OCI-LY7 (cell line): ENCODE measurements around the gene CACNA2D4. TPM values are rescaled to one million over a fixed set of nuclear protein-coding genes. Genes with fewer than 3 reads are reported as not detected.
A peak's percentile ranks its signal among the peaks of the same experiment; 100 is the strongest.

ENCODE experiments used
- BruUV-seq: library from RNA; stranded (reverse); fragments of 400-500 nt; replicated peaks from 2 replicates; lab custom pipeline; 2021; lab: Mats Ljungman, UMichigan
- CTCF ChIA-PET: fragments of 300-600 bp; sonication (Branson Sonifier 250); formaldehyde crosslinking; loops from one replicate; lab custom pipeline; 2022; ENCODE audit warnings: antibody characterized with exemption; ENCODE audit not compliant: unreplicated experiment; lab: Charles Lee
- POLR2A ChIA-PET: fragments of 300-600 bp; sonication (Branson Sonifier 250); formaldehyde crosslinking; loops from one replicate; lab custom pipeline; 2022; ENCODE audit warnings: antibody characterized with exemption; lab: Charles Lee
- DNase-seq: peaks from one replicate; pipeline ENCODE4 v3.0.0-alpha.2; 2015; ENCODE audit warnings: low spot score
- H2AFZ ChIP-seq: fragments of 200-600 bp; sonication (generic), shearing (Covaris generic); 2 replicates; pipeline ENCODE4 v1.6.1; 2014; ENCODE audit warnings: mild to moderate bottlenecking, antibody characterized with exemption, low read length, moderate library complexity
- H3K27ac ChIP-seq: fragments of 200-600 bp; sonication (generic); 2 replicates; pipeline ENCODE4 v1.5.1; 2014; ENCODE audit warnings: mixed run types, low read depth, mild to moderate bottlenecking, moderate library complexity, low read length, inconsistent platforms; ENCODE audit not compliant: poor library complexity, severe bottlenecking
- H3K36me3 ChIP-seq: fragments of 200-600 bp; sonication (generic); 2 replicates; pipeline ENCODE4 v1.6.1; 2014; ENCODE audit warnings: mild to moderate bottlenecking, antibody characterized with exemption, low read length, moderate library complexity, mixed read lengths; ENCODE audit not compliant: insufficient read depth
- H3K4me1 ChIP-seq: fragments of 200-600 bp; sonication (generic); 2 replicates; pipeline ENCODE4 v1.5.1; 2014; ENCODE audit warnings: mild to moderate bottlenecking, low read length; ENCODE audit not compliant: insufficient read depth, poor library complexity, severe bottlenecking
- H3K4me2 ChIP-seq: fragments of 200-600 bp; sonication (generic); 2 replicates; pipeline ENCODE4 v1.6.1; 2014; ENCODE audit warnings: mild to moderate bottlenecking, low read length
- H3K4me3 ChIP-seq: fragments of 200-600 bp; sonication (generic); 2 replicates; pipeline ENCODE4 v1.5.1; 2014; ENCODE audit warnings: mild to moderate bottlenecking, low read depth, low read length; ENCODE audit not compliant: poor library complexity, severe bottlenecking
- H3K79me2 ChIP-seq: fragments of 200-600 bp; sonication (generic); 2 replicates; pipeline ENCODE4 v1.6.1; 2016; ENCODE audit warnings: low read depth, mild to moderate bottlenecking, low read length, moderate library complexity, mixed read lengths; ENCODE audit not compliant: insufficient read depth
- H3K9me2 ChIP-seq: fragments of 200-600 bp; sonication (generic); 2 replicates; pipeline ENCODE4 v1.6.1; 2016; ENCODE audit warnings: mild to moderate bottlenecking, low read length, mixed read lengths; ENCODE audit not compliant: insufficient read depth
- H3K9me3 ChIP-seq: fragments of 200-600 bp; sonication (generic); 2 replicates; pipeline ENCODE4 v1.6.1; 2014; ENCODE audit warnings: mild to moderate bottlenecking, mixed run types, low read length, mixed read lengths
- H4K20me1 ChIP-seq: fragments of 200-600 bp; sonication (generic); 2 replicates; pipeline ENCODE4 v1.6.1; 2014; ENCODE audit warnings: mild to moderate bottlenecking, antibody characterized with exemption, low read length, moderate library complexity, mixed read lengths; ENCODE audit not compliant: insufficient read depth
- CTCF ChIP-seq: fragments of 200-600 bp; sonication (generic); conservative IDR thresholded peaks from 2 replicates; pipeline ENCODE4 v1.5.1; 2014; ENCODE audit warnings: mild to moderate bottlenecking, antibody characterized with exemption, low read length, moderate library complexity, mixed read lengths
- EZH2phosphoT487 ChIP-seq: fragments of 200-600 bp; sonication (generic); IDR thresholded peaks from 2 replicates; pipeline ENCODE4 v1.6.1; 2018; ENCODE audit warnings: low read depth, borderline replicate concordance, mild to moderate bottlenecking, mixed run types, antibody characterized with exemption, low read length, moderate library complexity, mixed read lengths
- intact Hi-C: fragments of 100-400 bp; cut with micrococcal nuclease; formaldehyde crosslinking; loops from one replicate; pipeline ENCODE4 v1.10.0; 2022; ENCODE audit not compliant: unreplicated experiment
- total RNA-seq, 2 experiments: library from RNA; depleted of rRNA in 1 of 2; stranded (reverse); fragments of >200 nt in 1 of 2; shearing (Covaris generic) in 1 of 2; gene quantifications; 2 replicates each; pipeline ENCODE4 v1.2.3, GENCODE V29; 2014 to 2022

Gene CACNA2D4
- total RNA-seq, 2 experiments from 2014 or later, result 0.13 TPM; not detected in 1

- H3K4me2 ChIP-seq, result no peak overlapping the region
- BruUV-seq, result no TSS peak
These were observed 16.8 kb upstream of the CACNA2D4 start for GRCh38 chr12:1935242-1935641.

GRCh38 chr12:1934831-1935230, 16.4 kb upstream of the CACNA2D4 start:
- no peak for DNase-seq
- H3K36me3 ChIP-seq, result peaks cover 3% of the 10 kb centered on the region; the same call in 1 of the 2 replicates
- H3K27ac ChIP-seq, result no peak overlapping the region
- H2AFZ ChIP-seq, result no peak overlapping the region
- H4K20me1 ChIP-seq, result no peaks in the 10 kb centered on the region; the same call in 1 of the 2 replicates
- H3K4me3 ChIP-seq, result no peak overlapping the region
- BruUV-seq, result no TSS peak
- no peaks in the 10 kb centered on the region for H3K79me2 ChIP-seq
- TF ChIP-seq CTCF (no peak), EZH2phosphoT487 (no peak)
- intact Hi-C loops, result no loop called here
- no peak overlapping the region for H3K4me2 ChIP-seq
- peaks cover 19% of the 10 kb centered on the region for H3K4me1 ChIP-seq
- ChIA-PET POLR2A (no interaction called here), CTCF (no interaction called here)
- H3K9me2 ChIP-seq, result no peaks in the 10 kb centered on the region
- no peaks in the 10 kb centered on the region for H3K9me3 ChIP-seq

More at GRCh38 chr12:1935242-1935641, 16.8 kb upstream of the CACNA2D4 start:
- Histone ChIP-seq H3K79me2 (no peaks in the 10 kb centered on the region), H3K4me3 (no peak overlapping the region), H3K9me3 (no peaks in the 10 kb centered on the region), H3K27ac (no peak overlapping the region), H3K4me1 (peaks cover 14% of the 10 kb centered on the region), H2AFZ (no peak overlapping the region), H4K20me1 (no peaks in the 10 kb centered on the region; the same call in 1 of the 2 replicates), H3K9me2 (no peaks in the 10 kb centered on the region), H3K36me3 (peaks cover 3% of the 10 kb centered on the region; the same call in 1 of the 2 replicates)
- ChIA-PET POLR2A (no interaction called here), CTCF (no interaction called here)
- no peak for TF ChIP-seq EZH2phosphoT487
- no peak for TF ChIP-seq CTCF
- intact Hi-C loops, result no loop called here
- DNase-seq, result no peak

GRCh38 chr12:1934068-1934467, 15.6 kb upstream of the CACNA2D4 start:
- H4K20me1 ChIP-seq, result no peaks in the 10 kb centered on the region
- H2AFZ ChIP-seq, result 0 out of 2 replicates have a peak overlapping the region, but pooled peaks have one; percentile 49
- intact Hi-C loops, result no loop called here
- H3K9me3 ChIP-seq, result no peaks in the 10 kb centered on the region
- no peak overlapping the region for H3K4me3 ChIP-seq
- peaks cover 3% of the 10 kb centered on the region; the same call in 1 of the 2 replicates for H3K36me3 ChIP-seq
- H3K4me2 ChIP-seq, result no peak overlapping the region
- BruUV-seq, result no TSS peak
- CTCF ChIA-PET, result no interaction called here
- no peaks in the 10 kb centered on the region for H3K79me2 ChIP-seq
- H3K27ac ChIP-seq, result no peak overlapping the region
- TF ChIP-seq CTCF (no peak), EZH2phosphoT487 (no peak)
- POLR2A ChIA-PET, result no interaction called here
- DNase-seq, result no peak
- H3K9me2 ChIP-seq, result no peaks in the 10 kb centered on the region
- H3K4me1 ChIP-seq, result peaks cover 26% of the 10 kb centered on the region
